Right kidney (tissue), 9 donors: ENCODE results near the gene CCDC28A.
A peak's percentile ranks its signal among the peaks of the same experiment; 100 is the strongest.
"Not testable (repeated sequence)": the region's sequence is repeated elsewhere in the genome, so short reads cannot be mapped to it uniquely, and the experiment has no call there.

Experiments
- DNase-seq: peaks from one replicate; pipeline ENCODE4 v3.0.0-alpha.2; 2016
- long read RNA-seq, 8 donors: transcript quantifications; one replicate each; lab custom pipeline, GENCODE V29; 2026

CCDC28A gene
- long read RNA-seq, donor 1, transcript CCDC28A-202 (6 exons, 1,505 nt): major isoform, 6 of 11 reads
- long read RNA-seq, donor 1, partial matches to known transcripts: 0 of 11 reads
- long read RNA-seq, donor 1, other reads (novel, unspliced or antisense): 5 of 11 reads
- long read RNA-seq, donor 2, transcript CCDC28A-202 (6 exons, 1,505 nt): major isoform, 7 of 18 reads
- long read RNA-seq, donor 2, partial matches to known transcripts: 11 of 18 reads
- long read RNA-seq, donor 2, other reads (novel, unspliced or antisense): 0 of 18 reads
- long read RNA-seq, donor 3, transcript CCDC28A-202 (6 exons, 1,505 nt): major isoform, 7 of 7 reads
- long read RNA-seq, donor 3, partial matches to known transcripts: 0 of 7 reads
- long read RNA-seq, donor 3, other reads (novel, unspliced or antisense): 0 of 7 reads
- long read RNA-seq, donor 4, partial matches to known transcripts: 0 of 3 reads
- long read RNA-seq, donor 4, other reads (novel, unspliced or antisense): 0 of 3 reads
- long read RNA-seq, donor 5, transcript CCDC28A-202 (6 exons, 1,505 nt): major isoform, 10 of 10 reads
- long read RNA-seq, donor 5, partial matches to known transcripts: 0 of 10 reads
- long read RNA-seq, donor 5, other reads (novel, unspliced or antisense): 0 of 10 reads
- long read RNA-seq, donor 6, transcript CCDC28A-202 (6 exons, 1,505 nt): major isoform, 8 of 8 reads
- long read RNA-seq, donor 6, partial matches to known transcripts: 0 of 8 reads
- long read RNA-seq, donor 6, other reads (novel, unspliced or antisense): 0 of 8 reads
- long read RNA-seq, donor 7, transcript CCDC28A-202 (6 exons, 1,505 nt): major isoform, 12 of 12 reads
- long read RNA-seq, donor 7, partial matches to known transcripts: 0 of 12 reads
- long read RNA-seq, donor 7, other reads (novel, unspliced or antisense): 0 of 12 reads
- long read RNA-seq, donor 8, transcript CCDC28A-202 (6 exons, 1,505 nt): major isoform, 7 of 7 reads
- long read RNA-seq, donor 8, partial matches to known transcripts: 0 of 7 reads
- long read RNA-seq, donor 8, other reads (novel, unspliced or antisense): 0 of 7 reads

GRCh38 chr6:138773177-138774091, at the start of gene CCDC28A:
Gene CCDC28A (plus strand): TSS chr6:138773769. CDS start chr6:138776121, 2,352 bp downstream.
- peak; percentile 99 for DNase-seq

DNA sequence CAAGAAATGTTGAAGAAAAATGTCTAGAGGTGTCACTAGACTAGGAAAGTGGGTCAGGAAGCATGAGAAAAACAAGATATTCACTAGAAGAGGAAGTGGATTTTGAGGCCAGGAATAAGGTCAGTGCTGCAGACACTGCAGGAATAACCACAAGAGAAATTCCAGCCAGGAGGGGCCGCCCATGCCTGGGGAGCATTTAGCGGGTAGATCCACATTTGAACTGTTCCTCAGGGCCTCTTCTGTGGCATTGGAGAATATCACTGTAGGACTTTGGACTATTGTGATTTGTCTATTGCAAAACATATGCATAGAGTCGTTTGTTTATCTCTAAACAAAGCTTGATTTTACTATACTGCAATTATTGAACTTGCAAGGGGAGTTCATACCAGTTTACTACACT, 49.6 kb upstream of the CCDC28A start:
- DNase-seq: no peak

- DNase-seq: no peak
Measured at GRCh38 chr6:138726066-138726756, 47.4 kb upstream of the CCDC28A start.

GRCh38 chr6:138726757-138727097, 46.8 kb upstream of the CCDC28A start:
- no peak for DNase-seq

- DNase-seq: no peak
Measured at GRCh38 chr6:138727182-138727581, 46.4 kb upstream of the CCDC28A start.

GRCh38 chr6:138728662-138729061, 44.9 kb upstream of the CCDC28A start:
- DNase-seq: no peak

- not testable (repeated sequence) for DNase-seq
Measured at GRCh38 chr6:138730037-138730436, 43.5 kb upstream of the CCDC28A start.

GRCh38 chr6:138734585-138734984, 39.0 kb upstream of the CCDC28A start:
- no peak for DNase-seq

DNA sequence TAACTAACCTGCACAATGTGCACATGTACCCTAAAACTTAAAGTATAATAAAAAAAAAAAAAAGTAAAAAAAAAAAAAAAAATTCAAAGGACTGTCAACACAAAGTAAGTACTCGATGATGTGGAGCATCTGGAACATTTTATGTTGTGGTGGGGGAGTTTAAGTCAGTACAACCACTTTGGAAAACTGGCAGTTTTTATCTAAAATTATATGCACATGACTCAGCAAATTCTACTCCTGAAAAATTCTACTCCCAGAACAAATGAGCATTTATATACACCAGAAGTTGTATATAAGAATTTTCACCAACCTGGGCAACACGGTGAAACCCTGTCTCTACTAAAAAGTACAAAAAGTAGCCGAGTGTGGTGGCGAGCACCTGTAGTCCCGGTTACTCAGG, 36.9 kb upstream of the CCDC28A start:
- DNase-seq: no peak

DNA sequence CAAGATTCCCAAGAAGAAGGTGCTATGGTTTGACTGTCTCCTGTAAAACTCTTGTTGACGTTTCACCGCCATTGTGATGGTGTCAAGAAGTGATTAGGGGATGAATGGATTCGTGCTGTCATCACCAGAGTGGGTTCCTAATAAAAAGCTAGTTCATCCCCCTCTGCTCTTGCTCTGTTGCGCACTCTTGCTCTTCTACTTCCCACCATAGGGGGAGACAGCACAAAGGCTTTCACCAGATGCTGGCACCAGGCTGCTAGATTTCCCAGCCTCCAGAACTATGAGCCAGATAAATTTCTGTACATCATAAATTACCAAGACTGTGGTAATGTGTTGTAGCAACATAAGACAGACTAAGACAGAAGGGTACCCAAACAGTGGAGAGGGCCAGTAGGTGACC, 21.6 kb upstream of the CCDC28A start:
- no peak for DNase-seq

- no peak for DNase-seq
Measured at GRCh38 chr6:138757136-138757535, 16.4 kb upstream of the CCDC28A start.

DNA sequence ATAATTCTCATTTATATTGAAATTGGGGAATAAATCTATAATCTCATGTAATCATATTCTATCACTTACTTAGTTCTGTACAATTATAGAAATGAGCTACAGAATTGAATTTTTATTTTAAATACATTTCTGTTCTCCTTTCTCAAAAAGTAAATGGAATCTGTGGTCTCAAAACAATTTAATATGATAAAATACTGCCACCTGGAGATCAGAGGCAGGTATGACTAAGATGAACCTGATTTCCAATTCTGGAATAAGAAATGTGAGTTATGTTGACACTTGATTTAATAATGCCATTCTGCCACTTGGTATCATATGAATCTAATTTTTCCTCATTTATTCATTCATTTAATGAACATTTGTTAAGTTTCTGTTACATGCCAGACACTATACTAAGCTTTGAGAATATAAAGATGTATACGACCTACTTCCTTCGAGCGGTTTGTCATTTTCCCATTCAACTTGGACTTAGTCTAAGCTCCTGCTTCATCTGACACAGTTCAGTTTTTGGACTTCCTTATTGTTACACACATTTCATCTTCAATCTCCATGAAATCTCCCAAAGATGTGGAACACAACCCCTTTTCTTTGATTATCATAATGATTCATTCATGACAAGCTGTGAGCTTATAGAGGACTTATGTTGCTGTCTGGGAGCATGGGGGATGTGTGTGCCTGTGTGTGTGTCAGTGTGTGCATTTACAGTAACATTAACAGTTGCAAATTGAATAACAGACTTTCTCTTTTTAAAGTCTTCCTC, 7.5 kb upstream of the CCDC28A start:
- DNase-seq: no peak

DNA sequence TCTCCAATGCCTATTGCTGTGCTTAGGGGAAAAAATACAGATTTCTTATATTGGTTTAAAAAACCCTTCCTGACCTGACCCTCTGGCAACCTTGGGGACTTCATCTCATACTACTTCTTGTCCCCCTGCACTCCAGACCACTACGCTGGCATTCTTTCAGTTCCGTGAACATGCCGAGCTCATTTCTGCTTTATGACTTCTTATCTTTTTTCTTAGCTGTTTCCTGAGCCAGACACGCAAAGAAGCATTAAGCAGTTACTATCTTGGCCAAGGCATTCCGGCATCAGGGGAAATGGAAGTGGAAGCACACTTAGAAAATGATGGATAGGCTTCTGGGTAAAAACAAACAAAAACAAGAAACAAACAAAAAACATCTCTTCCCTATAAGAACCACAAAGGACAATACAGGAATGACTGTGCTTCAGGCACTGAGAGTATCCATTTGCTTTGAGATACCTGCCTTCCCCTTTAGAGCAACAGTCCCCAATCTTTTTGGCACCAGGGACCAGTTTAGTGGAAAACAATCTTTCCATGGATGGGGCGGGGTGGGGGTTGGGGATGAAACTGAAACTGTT, 4.4 kb upstream of the CCDC28A start:
- DNase-seq: no peak

DNA sequence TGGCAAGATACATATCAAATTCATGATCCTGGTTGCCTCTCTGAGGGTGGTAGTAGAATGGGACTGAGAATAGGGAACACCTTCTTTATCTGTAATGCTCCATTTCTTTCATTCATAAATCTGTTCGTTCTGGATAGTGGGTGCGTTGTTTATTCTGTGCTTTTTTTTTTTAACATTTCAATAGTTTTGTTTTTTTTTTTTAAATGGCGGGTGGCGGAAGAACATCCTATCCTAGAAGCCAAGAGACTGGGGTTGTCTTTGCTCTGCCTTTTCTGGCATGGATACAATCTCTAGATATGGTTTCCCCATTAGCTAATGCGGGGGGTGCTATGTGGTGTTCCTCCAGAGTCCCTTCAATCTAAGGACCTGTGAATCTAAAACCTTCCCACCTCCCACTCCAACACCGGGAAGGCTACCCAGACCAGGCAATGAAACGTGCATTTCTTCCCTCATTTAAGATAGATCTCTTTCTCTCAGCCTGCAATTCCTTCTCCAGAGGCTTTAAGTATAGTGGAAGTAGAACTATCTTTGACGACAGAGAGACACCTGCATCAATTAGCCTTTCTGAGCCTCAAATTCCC, 883 bp upstream of the CCDC28A start:
- DNase-seq: no peak

GRCh38 chr6:138774370-138774769, 801 bp downstream of the CCDC28A start:
- DNase-seq: no peak

- DNase-seq: no peak
Measured at GRCh38 chr6:138776659-138777058, 3.1 kb downstream of the CCDC28A start.

DNA sequence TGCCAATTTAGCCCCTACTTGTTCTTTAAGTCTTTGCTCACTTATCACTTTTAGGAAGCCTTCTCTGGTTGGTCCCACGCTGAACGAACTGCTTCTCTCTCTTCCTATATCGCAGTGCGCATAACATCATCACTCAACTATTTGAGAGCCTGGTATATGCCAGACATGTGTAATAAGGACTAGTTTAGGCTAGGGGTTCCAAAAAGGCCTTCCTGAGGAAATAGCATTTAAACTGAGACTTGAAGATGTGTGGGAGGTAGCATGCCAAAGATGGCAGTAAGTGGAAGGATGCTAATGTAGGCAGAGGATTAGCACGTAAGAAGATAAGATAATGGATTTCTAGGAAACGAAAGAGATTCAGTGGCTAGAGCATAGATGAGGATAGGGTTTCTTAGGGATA, 4.8 kb downstream of the CCDC28A start:
- DNase-seq: no peak

DNA sequence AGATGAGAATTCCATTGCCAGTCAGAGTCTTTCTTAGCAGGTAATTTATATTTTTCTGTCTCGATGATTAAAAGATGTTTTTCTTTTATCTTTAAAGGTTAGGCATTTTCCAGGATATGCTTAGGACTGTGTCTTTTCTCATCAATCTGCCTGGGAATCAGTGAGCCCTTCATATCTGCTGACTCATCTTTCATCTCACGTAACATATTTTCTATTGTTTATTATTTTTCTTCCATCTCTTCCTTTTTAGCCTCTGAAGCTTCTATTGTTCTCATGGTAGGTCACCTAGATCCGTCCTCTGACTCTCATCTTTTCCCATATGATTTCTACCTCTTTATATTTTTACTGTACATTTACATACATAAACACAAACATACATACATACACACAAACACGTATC, 8.7 kb downstream of the CCDC28A start:
- DNase-seq: no peak

GRCh38 chr6:138785079-138785478, 11.5 kb downstream of the CCDC28A start:
- no peak for DNase-seq

DNA sequence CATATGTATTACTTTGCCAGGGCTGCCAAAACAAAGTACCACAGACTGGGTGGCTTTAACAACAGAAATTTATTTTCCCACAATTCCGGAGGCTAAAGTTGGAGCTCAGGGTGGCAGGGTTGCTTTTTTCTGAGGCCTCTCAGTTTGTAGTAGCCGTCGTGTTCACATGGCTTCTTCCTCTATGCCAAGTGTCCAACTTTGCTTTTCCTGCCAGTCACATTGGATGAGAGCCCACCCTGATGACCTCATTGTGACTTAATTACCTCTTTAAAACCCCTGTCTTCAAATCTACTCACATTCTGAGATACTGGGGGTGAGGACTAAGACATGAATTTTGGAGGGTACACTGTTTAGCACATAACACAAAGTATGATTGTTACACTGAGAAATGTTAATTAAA, 12.4 kb downstream of the CCDC28A start:
- no peak for DNase-seq
